H1 (cell line): ENCODE results near the gene C5orf22. TPM values are rescaled to one million over a fixed set of nuclear protein-coding genes. Genes with fewer than 3 reads are reported as not detected.

Experiments used
- BCL11A ChIP-seq, 2 experiments: IDR thresholded peaks; one replicate each; pipeline ENCODE4 v1.6.1; 2011; ENCODE audit warnings: low read depth in 2 of 2, low read length in 2 of 2, mild to moderate bottlenecking in 2 of 2
- CHD7 ChIP-seq: fragments of 300-600 bp; sonication (generic); IDR thresholded peaks from 2 replicates; pipeline ENCODE4 v1.7.1; 2012; ENCODE audit warnings: low read length, moderate library complexity, mild to moderate bottlenecking, inconsistent platforms; ENCODE audit not compliant: insufficient replicate concordance
- CTBP2 ChIP-seq: IDR thresholded peaks from 2 replicates; pipeline ENCODE4 v1.7.0; 2011; ENCODE audit warnings: borderline replicate concordance, mild to moderate bottlenecking, moderate library complexity, mixed read lengths, low read length; ENCODE audit not compliant: insufficient read depth, insufficient read length
- NRF1 ChIP-seq: IDR thresholded peaks from 2 replicates; pipeline ENCODE4 v1.6.1; 2011; ENCODE audit warnings: mild to moderate bottlenecking, low read depth, low read length, improper control_type of control experiment
- RNF2 ChIP-seq: fragments of 200-900, 300-1000 bp; sonication (generic); IDR thresholded peaks from 2 replicates; pipeline ENCODE4 v1.7.1; 2016; ENCODE audit warnings: borderline replicate concordance, low read depth, mild to moderate bottlenecking, antibody characterized with exemption, low read length; ENCODE audit not compliant: poor library complexity, severe bottlenecking; ENCODE audit errors: missing control alignments
- SUZ12 ChIP-seq: fragments of 200-600 bp; sonication (generic); IDR thresholded peaks from 2 replicates; pipeline ENCODE4 v1.6.1; 2012; ENCODE audit warnings: mild to moderate bottlenecking, inconsistent platforms, low read length, moderate library complexity, mixed read lengths
- TAF7 ChIP-seq: optimal IDR thresholded peaks from 2 replicates; pipeline ENCODE3; 2011; ENCODE audit warnings: low read depth, mild to moderate bottlenecking, inconsistent platforms, low read length, moderate library complexity, borderline replicate concordance
- TBP ChIP-seq: IDR thresholded peaks from 2 replicates; pipeline ENCODE4 v1.6.1; 2011; ENCODE audit warnings: low read depth, low read length, improper control_type of control experiment
- polyA plus RNA-seq, 7 experiments: library from polyadenylated mRNA; depleted of rRNA in 3 of 7; stranded (reverse) in 5 of 7; unstranded in 2 of 7; fragments of >200 nt in 5 of 7; fragments of 200-250 nt in 2 of 7; gene quantifications; 1 replicate in 5 of 7; 2 replicates in 1 of 7; 4 replicates in 1 of 7; pipeline versions ENCODE4 v1.2.1 to v1.2.3, GENCODE V29; 2011 to 2013; ENCODE audit warnings: missing spikeins in 2 of 7, mixed read lengths in 2 of 7
- total RNA-seq: library from RNA; stranded (reverse); fragmentation: NEBNext Ultra II Directional; extraction: Animal tissue kit (Norgen Biotek cat#: 25700); gene quantifications from 2 replicates; pipeline ENCODE4 v1.2.1, GENCODE V29; 2021
- TF ChIP-seq, protein P1 (sequence below): IDR thresholded peaks from 2 replicates; pipeline ENCODE4 v1.6.1; 2012; ENCODE audit warnings: low read length, inconsistent platforms

Gene C5orf22
- total and polyA plus RNA-seq, 2 of the 8 experiments (the other 6 are each of a cell fraction or from before 2014, with no cell fraction given): 19.6 to 36.2 TPM

GRCh38 chr5:31502506-31502905, 29.6 kb upstream of the C5orf22 start (continued):
- TF ChIP-seq CHD7: no peak
- no peak for TF ChIP-seq TBP
- TF ChIP-seq BCL11A (IDR thresholded peaks at IDR 0.05; ENCODE audit: low read depth in 2 of 2, low read length in 2 of 2): no peak
- TF ChIP-seq SUZ12: no peak
- TF ChIP-seq TAF7: no peak
- TF ChIP-seq, protein P1, sequence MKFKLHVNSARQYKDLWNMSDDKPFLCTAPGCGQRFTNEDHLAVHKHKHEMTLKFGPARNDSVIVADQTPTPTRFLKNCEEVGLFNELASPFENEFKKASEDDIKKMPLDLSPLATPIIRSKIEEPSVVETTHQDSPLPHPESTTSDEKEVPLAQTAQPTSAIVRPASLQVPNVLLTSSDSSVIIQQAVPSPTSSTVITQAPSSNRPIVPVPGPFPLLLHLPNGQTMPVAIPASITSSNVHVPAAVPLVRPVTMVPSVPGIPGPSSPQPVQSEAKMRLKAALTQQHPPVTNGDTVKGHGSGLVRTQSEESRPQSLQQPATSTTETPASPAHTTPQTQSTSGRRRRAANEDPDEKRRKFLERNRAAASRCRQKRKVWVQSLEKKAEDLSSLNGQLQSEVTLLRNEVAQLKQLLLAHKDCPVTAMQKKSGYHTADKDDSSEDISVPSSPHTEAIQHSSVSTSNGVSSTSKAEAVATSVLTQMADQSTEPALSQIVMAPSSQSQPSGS: no peak
- TF ChIP-seq RNF2: no peak
- TF ChIP-seq NRF1: no peak
- no peak for TF ChIP-seq CTBP2
